ENCODE results near the gene CFAP44.
"Not testable (repeated sequence)": the region's sequence is repeated elsewhere in the genome, so short reads cannot be mapped to it uniquely, and the experiment has no call there.

Gene CFAP44

GRCh38 chr3:113441051-113441770 is at the start of gene CFAP44:
Gene CFAP44, minus strand, starts transcription at chr3:113441493. Its CDS starts 7,829 bp downstream, at chr3:113433664.
- peak; percentile 52 for DNase-seq

- no peak for DNase-seq
These were observed 43.9 kb upstream of the CFAP44 start for GRCh38 chr3:113485161-113485609.

GRCh38 chr3:113468539-113468938 is 27.2 kb upstream of the CFAP44 start:
- no peak for DNase-seq

GRCh38 chr3:113461488-113461887 is 20.2 kb upstream of the CFAP44 start:
- no peak for DNase-seq

GRCh38 chr3:113458554-113458953 is 17.3 kb upstream of the CFAP44 start:
- not testable (repeated sequence) for DNase-seq

GRCh38 chr3:113455446-113455845 is 14.2 kb upstream of the CFAP44 start:
- DNase-seq = no peak

- no peak for DNase-seq
These were observed 13.3 kb upstream of the CFAP44 start for GRCh38 chr3:113454630-113455029.

GRCh38 chr3:113454057-113454456 is 12.8 kb upstream of the CFAP44 start:
- no peak for DNase-seq

GRCh38 chr3:113450911-113451310 is 9.6 kb upstream of the CFAP44 start:
- no peak for DNase-seq

GRCh38 chr3:113439606-113440005 is 1.7 kb downstream of the CFAP44 start:
- DNase-seq = no peak

- DNase-seq = no peak
These were observed 3.1 kb downstream of the CFAP44 start for GRCh38 chr3:113438224-113438623.

GRCh38 chr3:113437411-113437810 is 3.9 kb downstream of the CFAP44 start:
- DNase-seq = no peak

GRCh38 chr3:113436809-113437208 is 4.5 kb downstream of the CFAP44 start:
- no peak for DNase-seq

- no peak for DNase-seq
These were observed 9.5 kb downstream of the CFAP44 start for GRCh38 chr3:113431811-113432210.

- DNase-seq = no peak
These were observed 12.7 kb downstream of the CFAP44 start for GRCh38 chr3:113428581-113428980.

- no peak for DNase-seq
These were observed 17.6 kb downstream of the CFAP44 start for GRCh38 chr3:113423699-113424098.

- DNase-seq = no peak
These were observed 20.2 kb downstream of the CFAP44 start for GRCh38 chr3:113421082-113421481.

GRCh38 chr3:113409676-113410075 is 31.6 kb downstream of the CFAP44 start:
- DNase-seq = no peak

GRCh38 chr3:113405180-113405579 is 36.1 kb downstream of the CFAP44 start:
- DNase-seq = no peak

- DNase-seq = no peak
These were observed 36.7 kb downstream of the CFAP44 start for GRCh38 chr3:113404637-113405036.
